Stimulated activated CD4-positive, alpha-beta T cell treated with anti-CD3 and anti-CD28 coated beads, Interleukin-2, amount 100 ng/mL, for 4 hours (primary cell): Measurements from ENCODE around the gene PCNX2.

Experiments
- DNase-seq: peaks from one replicate; pipeline ENCODE4 v3.0.0-alpha.2; 2020; ENCODE audit warnings: low read depth

PCNX2 gene

DNA sequence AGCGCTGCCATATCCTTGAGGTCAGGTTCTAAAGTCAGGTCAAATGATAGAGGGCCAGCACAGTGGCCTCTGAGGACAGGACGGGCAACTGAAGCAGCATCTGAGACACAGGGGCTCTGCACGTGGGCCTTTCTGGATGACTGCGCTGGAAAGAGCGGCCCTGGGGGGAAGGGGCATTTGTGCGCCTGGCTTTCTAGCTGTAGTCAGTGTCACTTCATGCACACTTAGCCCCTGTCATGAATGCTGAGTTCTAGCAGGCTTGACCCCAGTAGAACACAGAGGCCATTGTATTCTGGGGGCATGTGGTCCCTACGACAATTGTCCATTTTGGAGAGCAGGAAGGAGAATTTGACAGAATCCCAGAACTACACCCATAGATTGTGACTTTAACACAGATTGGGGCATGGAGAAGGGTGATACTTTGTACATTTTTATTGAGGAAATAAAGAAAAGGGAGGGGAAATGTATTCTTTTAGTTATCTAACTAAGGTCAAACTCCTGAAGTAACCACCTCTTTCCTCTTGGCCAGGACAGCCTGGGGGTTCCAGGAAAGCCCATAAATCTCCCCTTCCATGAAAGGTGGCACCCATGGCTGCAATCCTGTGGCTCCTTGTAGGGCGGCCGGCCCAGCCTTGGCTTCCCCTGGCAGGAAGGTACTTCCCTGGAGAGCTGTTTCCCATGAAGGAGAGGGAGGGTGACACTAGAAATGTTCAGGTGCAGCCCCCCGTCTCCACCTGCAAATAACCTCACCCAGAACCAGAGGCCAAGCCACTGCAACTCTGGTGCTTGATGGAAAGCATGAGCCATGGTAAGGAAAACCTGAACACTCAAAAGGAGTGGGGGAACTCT lies 310.7 kb downstream of the PCNX2 start:
- no peak for DNase-seq

DNA sequence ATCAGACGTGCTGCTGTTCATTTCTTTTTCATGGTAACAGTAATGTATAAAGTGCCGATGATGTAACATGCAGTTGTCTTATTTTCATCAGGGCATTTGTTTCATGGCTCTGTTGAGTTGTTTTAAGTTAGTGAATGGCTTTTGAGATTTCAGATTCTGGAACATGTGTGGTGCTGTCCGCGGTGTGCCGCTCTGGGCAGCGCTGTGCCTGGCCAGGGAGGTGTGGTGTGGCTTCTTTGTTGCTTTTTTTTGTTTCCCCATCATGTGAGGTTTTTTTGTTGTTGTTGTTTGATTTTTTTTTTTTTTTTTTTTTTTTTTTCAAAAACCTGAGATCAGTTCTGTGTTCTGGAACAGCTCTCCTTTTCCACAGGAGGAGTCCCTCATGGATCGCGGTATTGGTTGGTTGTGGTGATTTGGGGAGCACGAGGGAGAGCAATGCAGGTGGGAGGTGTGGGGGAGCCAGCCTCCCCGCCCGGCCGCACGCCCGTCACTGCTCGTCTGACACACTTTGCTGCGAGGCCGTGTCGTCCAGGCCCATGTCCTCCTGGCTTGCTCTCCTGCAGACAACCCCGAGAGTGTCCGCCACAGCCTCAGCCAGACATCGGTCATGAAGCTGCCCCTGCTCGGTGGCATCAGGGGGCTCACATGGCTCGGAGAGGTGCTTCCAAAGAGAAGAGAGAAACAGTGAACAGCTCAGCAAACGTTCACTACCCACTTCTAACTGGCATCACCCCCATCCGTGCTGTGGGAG lies 311.5 kb downstream of the PCNX2 start:
- no peak for DNase-seq

DNA sequence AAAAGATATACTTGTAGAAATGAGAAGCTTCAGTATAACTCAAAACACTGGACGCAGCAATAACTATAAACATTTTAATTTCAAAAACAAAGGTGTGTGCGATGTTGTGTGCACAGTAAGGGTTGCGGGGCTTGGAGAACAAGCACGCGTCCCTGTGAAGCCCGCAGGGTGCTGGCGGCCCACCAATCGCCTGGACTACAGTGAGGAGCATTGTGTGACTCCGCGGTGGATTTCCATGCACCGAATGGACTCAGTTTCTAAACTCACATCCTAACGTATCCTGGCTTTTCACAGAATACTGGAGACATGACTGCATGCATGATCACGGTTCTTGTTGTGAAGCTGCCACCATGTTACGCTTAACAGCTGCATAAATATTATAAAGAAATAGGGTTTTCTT lies 312.1 kb downstream of the PCNX2 start:
- no peak for DNase-seq

DNA sequence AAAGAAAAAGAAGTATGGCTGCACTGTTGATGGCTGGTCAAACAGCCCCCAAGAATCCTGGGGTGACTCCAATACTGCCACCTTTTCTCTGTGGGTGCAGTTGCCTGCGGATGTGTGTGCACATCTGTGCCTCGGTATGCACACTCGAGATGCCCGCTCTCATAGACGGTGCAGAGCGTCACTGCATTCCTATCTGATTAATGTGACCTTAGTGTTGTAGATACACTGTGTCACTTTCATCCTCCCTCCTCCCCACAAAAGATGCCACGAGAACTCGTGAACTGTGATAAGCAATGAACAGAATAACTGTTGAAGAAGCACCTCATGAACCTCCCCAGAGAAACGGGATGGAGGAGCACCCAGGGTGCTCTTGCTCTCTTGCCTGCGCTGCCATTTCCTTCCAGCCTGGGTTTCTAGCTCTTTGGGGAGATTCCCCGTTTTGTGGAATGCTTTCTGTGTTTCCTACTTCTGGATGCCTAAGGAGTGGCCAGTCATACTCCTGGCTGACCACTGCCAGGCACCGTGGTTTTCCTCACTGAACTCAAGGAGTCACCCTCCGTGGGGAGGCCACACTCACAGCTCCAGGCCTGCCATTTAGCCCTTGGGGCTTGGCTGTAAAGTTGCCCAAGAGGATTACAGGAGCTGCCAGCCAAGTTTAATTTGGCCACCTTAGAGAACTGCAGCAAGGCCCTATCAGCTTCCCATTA lies 313.1 kb downstream of the PCNX2 start:
- DNase-seq = no peak

DNA sequence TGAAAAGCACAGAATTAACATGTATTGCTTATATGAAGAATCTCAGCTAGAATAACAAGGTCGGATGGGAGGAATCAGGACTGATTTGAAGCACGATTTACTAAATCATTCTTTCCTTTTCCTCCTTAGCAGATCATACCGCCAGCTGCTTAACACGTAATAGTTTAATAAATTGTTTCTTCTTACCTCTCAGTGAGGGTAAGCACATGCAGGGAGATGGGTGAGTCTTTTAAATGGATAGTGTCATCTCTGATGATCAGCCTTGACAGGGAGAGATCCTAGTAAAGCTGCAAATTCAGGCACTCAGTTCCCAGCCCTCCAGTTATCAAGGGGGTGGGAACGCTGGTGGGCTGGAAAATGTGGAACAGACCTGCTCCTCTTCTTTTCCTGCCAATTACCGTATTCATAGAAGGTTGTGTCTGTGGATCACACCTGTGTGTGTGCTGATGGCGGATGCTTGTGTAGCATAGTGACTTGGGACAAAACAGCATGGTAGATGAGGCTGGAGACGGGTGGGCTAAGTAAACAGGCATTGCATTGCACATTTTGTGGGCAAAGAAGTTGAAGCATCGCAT lies 314.5 kb downstream of the PCNX2 start:
- no peak for DNase-seq

DNA sequence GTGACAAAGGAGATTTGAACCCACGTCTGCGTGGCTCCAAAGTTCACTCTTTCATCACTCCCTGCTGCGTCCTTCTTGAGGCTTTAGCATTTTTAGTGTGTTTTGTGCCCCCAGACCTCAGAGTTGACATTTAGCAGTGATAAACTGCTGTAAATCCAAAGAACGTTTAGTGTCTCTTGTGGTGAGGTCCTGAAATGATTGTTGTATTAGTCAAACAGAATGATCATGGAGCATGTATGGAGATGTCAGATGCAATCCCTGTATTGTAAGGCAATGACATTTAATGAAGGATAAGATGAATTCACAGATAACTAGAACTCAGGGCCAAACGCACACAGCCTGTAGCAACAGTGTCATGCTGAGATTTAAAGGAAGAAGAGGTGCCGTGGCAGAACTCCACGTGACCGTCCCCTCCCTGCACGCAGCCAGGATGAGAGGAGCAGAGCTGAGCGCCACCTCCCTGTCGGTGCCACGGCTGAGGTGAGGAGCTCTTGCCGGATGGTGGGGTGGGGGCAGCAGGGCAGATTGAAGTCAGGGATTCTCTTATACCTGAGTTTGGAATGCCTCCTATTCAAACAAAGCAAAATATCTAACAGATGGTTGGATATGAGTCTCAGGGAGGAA lies 315.1 kb downstream of the PCNX2 start:
- DNase-seq = no peak

DNA sequence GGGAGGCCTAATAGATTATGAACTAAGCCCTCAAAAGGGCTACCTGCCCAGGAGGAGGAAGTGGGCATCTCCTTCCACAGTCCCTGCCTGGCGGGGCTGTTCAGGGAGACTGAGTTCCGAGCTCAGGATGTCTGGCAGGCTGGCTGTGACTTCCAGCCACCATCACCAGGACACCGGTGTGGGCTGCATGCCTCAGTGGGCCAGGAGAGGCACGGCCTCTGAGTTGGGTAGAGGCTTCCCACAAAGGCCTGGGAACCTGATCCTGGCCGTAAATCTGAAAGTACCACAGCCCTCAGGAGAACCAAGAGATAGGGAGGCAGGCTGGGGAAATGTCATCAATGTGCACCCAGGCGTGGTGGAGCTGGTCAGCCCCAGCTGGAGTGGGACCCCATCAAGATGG lies 316.0 kb downstream of the PCNX2 start:
- DNase-seq = no peak

DNA sequence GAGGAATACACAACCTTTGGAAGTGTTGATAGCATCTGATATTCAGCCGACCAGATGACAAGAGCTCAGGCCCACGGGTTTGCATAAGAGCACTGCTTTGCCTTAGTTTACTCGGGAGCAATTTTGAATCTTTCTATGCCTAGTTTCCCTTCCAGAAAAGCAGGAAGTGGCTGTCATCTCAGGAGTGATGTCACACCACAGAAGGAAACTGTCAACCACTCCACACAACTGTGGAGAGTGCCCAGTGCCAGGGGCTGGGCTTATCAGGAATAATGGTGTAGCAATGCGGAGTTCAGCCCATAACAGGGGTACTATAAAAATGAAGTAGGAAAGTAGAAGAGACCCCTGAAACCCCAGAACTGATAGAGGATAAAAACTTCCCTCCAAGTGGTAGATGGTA lies 316.7 kb downstream of the PCNX2 start:
- no peak for DNase-seq

DNA sequence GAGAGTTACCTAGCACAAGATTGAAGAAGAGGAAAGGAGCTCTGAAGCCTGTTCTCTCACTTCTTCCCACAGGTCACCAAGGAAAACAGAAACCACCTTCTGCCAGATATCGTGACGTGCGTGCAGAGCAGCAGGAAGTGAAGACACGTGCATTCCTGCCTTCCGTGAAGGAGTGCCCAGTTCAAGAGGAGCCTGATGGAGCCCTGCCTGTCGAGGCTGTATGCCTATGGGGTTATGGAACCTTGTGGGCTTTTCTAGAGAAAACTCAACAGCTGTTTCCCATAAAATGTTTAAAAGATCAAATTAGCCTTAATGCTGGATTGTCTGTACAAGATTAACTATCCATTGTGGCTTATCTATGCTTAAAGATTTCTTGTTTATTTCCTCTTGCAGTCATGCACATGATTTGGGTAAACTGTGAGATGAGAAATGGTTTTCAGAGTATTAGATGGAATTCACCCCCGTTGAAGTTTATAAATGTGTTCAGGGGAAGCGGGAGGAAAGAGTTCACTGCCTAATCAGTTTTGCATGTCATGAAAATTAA lies 317.4 kb downstream of the PCNX2 start:
- DNase-seq = no peak

DNA sequence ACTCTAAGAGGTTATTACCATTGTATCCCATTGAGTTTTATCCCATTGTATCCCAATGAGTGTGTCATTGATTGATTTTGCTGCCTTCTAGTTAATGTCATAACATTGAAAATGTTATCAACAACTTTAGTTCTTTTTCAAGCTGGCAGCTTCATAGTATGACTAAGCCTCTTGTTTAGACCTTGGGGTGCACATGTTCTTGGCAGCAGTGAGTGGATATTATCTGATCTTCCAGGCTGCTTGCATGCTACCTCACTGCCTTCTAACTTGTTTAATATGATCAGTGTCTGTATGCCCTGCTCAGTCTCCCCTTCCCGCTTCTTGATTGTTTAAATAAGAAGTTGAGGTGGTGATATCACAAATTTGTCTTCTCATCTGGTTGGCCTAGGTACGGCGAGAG lies 320.6 kb downstream of the PCNX2 start:
- no peak for DNase-seq

DNA sequence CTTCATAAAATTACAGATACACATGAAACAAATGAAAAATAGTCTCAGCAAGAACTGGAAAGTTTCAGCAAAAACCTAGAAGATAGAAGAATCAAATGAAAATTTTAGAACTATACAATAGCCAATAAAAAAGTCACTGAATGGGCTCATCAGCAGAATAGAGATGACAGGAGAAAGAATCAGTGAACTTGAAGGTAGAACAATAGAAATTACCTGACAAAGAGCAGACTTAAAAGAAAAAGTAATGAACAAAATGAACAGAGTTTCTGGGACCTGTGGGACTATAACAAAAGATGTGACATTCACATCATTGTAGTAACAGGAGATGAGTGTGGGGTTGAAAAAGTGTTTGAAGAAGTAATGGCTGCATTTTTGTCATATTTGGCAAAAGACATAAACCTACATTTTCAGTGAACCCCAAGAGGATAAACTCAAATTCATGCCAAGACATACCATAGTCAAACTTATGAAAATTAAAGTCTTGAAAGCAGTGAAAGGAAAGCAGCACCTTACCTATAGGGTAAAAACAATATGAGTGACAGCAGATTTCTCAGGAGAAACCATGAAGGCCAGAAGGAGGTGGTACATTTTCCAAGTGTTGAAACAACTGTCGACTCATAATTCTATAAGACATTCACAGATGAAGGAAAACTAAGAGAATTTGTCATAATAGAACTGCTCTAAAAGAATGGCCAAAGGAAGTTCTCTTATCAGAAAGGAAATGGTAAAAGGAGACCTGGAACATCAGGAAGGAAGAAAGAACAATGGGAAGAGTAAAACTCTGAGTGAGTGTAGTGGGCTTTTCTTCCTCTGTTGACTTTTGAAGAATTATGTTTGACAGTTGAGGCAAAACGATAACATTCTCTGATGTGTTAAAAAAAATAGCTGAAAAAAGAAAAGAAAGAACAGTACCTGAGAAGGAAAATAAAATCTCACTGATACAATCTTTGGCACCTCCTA lies 321.6 kb downstream of the PCNX2 start:
- no peak for DNase-seq

DNA sequence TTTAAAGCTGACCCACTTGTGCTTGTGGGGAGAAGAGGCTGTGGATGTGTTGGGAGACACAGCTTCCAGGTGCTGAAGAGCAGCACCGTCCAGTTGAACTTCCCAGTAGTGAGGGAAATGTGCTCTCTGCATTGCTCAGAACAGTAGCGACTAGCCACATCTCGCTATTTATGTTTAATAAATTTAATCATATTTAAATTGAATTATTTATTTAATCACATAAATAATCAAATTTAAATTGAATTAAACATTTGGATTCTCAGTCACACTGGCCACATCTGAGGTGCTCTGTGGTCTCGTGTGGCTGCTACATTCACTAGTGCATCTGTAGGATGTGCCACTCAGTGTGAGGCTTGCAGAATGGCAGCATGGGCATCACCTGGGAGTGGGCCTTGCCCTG lies 325.0 kb downstream of the PCNX2 start:
- DNase-seq = no peak

DNA sequence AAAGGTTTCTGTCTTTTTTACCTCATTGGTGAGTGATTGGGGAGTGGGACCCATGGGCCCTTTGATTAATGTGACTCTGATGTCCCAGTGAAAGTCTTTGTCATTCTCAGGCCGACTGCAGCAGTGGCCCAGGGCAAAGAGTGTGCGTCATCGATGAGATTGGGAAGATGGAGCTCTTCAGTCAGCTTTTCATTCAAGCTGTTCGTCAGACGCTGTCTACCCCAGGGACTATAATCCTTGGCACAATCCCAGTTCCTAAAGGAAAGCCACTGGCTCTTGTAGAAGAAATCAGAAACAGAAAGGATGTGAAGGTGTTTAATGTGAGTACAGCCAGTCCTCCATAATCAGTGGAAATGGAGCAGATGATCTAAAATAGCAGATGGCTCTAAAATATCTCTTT lies 325.7 kb downstream of the PCNX2 start:
- DNase-seq = no peak

DNA sequence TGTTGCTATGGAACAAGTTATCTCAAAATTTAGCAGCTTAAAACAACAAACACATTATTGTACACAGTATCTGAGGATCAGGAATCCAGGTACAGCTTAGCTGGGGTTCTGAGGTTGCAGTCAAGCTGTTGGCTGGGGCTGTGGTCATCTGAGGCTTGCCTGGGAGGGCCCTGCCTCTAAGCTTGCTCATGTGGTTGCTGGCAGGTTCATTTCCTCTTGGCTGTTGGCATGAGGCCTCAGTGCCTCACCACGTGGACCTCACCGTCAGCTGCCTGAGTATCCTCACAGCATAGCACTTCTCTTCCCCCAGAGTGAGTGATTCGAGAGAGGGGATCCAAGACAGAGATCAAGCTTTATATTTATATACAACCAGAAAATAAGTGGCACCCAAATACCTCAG lies 326.6 kb downstream of the PCNX2 start:
- DNase-seq = no peak

DNA sequence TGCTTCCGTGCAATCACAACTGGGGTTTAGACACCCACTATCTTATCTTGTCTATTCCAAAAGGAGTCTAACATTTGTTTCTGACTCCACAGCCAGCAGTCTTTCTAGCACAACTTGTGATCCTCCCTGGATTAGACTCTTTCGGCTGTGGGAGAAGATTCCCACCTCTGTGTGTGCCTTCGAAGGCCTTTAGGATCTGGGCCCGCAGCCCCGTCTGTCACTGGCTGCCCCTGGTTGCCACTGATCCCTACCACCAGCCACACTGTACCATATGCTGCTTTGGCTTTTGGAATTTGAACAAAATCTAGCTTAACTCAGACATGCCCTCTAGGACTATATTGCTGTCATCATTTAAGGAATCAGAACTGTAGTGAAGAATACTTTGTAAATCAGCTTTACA lies 327.1 kb downstream of the PCNX2 start:
- DNase-seq = no peak

DNA sequence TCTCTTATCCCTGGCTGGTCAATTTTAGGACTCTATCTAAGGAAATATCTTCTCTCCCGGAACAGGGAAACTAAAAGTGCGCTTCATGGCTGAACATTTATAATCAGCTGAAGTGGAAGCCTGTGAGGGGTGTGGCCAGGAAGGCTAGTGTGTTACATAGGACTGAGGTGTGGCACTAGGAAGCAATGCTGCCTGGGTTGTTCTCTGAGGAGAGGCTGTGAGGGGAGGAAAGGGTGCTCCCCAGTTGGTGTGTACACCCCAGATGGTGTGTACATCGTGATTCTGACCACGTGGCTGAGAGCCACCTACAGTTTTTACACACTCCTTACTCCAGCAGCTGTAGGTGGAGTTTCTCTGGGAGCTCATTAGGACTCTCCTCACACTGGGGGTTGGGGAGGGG lies 328.9 kb downstream of the PCNX2 start:
- no peak for DNase-seq

DNA sequence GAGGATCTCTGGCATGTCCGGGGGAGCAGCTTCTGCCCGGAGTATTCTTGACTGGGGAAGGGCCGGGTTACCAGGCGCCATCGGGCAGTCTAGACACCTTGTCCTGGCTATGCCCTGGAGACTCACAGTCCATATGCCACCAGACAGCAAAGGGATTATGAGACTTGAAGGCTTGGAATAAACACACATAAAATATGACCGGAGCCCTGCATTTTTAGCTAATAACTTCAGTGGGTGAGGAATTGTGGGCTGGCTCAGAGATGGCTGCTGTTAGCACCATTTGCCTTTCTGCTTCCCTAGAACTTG lies 329.7 kb downstream of the PCNX2 start:
- no peak for DNase-seq

DNA sequence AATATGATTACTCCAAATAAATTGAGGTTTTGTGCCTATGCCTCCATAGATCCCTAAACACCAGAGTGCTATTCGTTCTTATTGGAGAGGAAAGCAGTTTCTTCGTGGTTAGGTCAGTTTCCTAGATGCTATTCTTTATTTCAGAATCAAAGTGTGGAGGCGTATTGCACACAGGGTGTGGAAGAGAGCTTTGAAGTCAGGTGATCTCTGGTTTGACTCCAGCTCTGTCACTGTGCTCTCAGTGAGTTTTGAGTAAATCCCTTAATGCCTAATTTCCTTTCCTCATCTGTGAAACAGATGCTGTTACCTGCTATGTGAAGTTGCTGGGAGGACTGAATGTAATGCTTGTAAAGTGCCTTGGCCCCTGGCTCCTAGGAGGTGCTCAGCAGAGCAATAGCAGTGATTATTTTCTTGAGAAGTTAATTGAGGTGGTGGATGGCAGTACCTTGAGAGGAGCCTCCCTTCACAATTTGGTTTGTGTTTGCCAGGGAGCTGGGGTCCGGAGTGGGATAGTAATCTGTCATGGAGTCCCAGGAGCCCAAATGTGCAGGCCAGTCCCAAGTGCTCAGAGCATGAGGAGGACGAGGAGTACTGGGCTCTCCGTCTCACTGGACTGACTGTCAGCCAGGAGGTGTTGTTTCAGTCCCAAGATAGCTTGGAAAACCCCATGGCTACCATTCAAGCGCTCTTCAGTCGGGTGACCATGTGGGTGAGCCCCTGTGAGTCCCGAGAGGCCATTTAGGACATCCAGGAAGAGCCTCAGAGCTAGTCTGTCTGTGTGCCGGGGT lies 330.2 kb downstream of the PCNX2 start:
- no peak for DNase-seq

DNA sequence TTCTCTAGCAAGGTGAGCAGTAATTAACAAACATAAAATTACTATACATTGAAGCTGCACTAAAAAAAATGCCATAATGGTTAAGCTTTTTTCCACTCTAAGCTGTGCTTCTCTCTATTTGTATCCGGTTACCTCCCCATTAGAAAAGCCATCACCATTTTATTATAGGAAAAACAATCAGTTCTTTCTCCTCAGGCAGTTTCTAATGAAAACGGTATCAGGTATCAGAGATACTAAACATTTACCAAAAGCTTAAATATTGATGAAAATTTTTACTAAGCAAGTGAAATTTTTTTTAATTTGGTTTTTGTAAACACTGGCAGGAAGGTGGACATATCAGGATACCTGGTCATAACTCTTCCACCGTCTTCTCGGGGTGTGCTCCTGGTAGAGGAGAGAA lies 330.9 kb downstream of the PCNX2 start:
- no peak for DNase-seq
